ENCODE results near the gene PIGR.

DNA sequence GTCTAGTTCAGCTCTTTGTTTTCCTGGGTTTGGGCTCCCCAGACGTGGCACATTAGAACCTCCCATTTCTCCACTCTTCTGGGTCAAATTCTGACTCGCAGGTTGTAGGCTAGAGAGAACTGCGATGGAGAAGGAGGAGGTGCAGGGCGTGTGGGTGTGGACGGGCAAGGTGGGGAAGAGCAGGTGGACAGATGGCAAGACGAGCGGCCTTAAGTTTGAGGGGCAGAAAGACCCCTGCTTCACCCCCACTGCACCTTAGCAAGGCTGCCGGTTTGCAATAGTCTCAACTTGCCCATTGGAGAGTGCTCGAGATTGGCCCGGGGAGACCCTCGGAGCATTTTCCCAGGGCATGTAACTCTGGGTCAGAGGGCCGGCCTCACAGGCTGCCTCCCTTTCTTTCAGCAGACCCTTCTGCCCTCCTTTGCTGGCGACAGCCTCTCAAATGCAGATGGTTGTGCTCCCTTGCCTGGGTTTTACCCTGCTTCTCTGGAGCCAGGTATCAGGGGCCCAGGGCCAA, 47.3 kb downstream of the PIGR start:
- TF ChIP-seq POLR2AphosphoS5 (IDR thresholded peaks at IDR 0.05; ENCODE audit: low read depth, low read length) = no peak
- no peak for TF ChIP-seq POLR2A (IDR thresholded peaks at IDR 0.05; ENCODE audit: low read depth, low read length)
- TF ChIP-seq TAF1 (IDR thresholded peaks at IDR 0.05; ENCODE audit: low read depth, low read length) = no peak

Measured in GM12891 (cell line).